NCI-H69 (cell line): ENCODE results near the gene LONP1.
"Not testable (repeated sequence)": the region's sequence is repeated elsewhere in the genome, so short reads cannot be mapped to it uniquely, and the experiment has no call there.

Experiments
- DNase-seq: peaks from one replicate; lab custom pipeline; 2025; lab: John Stamatoyannopoulos, UW

The LONP1 gene

GRCh38 chr19:5711025-5711424, 8.9 kb downstream of the LONP1 start:
- DNase-seq = no peak

GRCh38 chr19:5707576-5708575, 12.1 kb downstream of the LONP1 start:
- no peak for DNase-seq

DNA sequence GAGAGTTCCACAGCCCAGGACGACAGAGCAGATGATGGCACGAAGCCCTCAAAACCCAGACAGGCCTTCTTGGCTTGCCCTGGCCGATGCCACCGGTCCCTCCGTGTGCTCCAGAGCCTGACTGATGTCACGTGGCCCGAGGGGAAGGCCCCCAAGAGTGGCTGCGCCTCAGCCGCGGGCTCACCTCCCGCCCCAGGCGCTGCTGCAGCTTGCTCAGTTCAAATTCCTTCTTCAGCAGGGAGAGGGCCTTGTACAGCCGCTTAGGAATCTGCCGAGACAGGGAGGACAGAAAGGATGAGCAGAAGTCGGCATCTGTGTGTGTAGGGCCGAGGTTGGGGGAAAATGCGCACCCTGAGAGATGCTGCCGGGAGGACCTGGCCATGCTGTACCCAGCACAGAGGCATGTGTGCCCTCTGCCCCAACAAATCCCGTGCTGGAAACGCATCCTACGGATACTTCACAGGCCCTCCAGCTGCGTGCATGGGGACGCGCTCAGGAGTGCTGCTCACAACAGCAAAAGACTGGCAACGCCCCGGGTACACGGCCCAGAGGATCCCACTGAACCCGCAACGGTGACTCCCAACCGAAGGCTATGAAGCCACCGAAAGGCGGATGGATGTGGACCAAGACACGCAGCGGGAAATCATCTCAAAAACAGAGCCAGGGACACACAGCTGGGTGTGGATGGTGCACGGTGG, 12.9 kb downstream of the LONP1 start:
- DNase-seq = no peak

DNA sequence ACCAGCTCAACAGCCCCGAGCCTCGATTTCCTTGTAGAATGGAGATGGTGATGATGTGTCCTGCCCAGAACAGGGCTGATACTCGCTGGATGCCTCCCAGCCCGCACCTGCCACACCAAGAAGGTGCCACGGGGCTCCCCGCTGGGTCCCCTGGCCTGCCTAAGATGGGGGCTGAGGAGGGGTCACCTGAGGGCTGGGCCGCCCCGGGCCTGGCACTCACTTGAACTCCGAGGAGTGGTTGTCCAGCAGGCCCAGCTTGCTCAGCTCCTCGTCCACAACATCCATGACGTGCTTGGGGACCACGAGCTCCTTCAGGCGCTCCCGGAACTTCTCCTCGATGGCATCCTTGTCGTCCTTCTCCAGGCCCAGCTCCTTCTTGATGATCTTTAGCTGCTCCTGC, 14.4 kb downstream of the LONP1 start:
- no peak for DNase-seq

- no peak for DNase-seq
Observed at GRCh38 chr19:5703819-5704818, 15.8 kb downstream of the LONP1 start.

- not testable (repeated sequence) for DNase-seq
Observed at GRCh38 chr19:5702053-5702410, 17.9 kb downstream of the LONP1 start.

GRCh38 chr19:5700455-5701092, 19.4 kb downstream of the LONP1 start:
- DNase-seq = no peak

- DNase-seq = no peak
Observed at GRCh38 chr19:5698635-5699422, 21.1 kb downstream of the LONP1 start.

- no peak for DNase-seq
Observed at GRCh38 chr19:5697890-5698634, 21.9 kb downstream of the LONP1 start.

DNA sequence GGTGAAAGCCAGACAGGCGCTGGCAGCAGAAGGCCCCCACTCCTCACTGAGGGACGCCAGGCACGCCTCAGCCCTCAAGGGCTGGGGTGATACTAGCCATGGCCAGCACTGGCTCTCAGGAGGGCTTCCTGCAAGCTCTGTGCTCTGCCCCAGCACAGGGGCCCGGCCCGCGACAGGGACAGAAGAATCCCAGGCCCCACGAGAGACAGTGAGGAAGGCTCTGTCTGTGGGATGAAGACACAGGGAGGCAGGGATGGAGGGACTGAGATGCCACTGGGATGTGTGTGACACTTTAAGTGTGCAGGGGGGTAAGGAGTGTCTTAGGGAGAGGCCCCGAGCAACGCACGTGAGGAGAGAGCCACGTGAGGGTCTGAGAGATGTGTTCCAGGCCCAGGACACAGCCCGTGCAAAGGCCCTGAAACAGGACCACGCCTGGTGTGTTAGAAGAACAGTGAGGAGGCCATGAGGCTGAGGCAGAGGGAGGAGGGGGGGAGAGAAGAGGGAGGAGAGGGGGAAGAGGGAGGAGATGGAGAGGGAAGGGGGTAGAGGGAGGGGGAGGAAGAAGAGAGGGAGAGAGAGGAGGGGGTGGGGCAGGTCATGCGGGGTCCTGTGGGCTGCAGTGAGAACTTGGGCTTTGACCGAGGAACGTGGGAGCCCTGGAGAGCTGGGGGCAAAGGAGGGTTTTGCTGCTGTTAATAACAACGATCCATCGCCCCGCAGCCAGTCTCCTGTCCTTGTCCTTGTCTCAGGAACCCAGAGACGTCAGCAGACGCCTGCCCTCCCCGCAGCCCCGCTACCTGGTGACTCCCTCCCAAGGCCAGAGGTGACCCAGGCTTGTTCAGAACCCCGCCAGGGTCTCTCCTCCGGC, 22.7 kb downstream of the LONP1 start:
- DNase-seq = peak; percentile 45

DNA sequence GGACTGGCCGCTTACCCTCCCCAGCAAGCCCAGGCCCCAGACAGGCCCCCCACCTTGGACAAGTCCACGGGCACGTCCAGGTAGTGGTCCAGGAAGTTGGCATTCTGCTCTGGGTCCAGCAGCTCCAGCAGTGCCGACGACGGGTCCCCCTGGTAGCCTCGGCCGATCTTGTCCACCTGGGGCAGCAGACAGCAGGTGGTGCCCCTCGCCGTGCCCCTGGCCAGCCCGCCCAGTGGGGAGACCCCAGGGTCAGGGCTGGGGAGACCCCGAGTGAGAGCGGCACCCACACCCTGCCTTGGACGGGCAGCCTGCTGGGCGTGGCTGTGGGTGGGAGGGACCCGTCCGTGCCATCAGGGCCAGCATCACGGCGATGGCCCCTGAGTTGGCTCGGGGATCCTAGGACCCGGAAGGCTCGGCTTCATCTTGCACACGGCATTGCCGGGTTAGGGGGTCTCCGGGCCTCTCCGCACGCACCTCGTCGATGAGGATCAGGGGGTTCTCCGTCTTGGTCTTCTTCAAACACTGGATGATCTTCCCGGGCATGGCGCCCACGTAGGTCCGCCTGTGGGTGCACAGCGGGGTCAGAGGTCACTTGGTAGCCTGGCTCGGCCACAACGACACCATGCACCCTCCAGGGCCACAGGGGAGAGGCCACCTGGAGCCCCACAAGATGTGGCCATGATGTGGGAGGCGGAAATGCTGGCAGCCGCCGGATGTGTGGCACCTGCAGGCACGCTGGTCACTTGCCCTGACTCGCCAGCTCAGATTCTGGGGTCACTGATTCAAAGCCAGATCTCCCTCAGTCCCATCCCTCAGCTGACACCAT, 23.5 kb downstream of the LONP1 start:
- DNase-seq = no peak

DNA sequence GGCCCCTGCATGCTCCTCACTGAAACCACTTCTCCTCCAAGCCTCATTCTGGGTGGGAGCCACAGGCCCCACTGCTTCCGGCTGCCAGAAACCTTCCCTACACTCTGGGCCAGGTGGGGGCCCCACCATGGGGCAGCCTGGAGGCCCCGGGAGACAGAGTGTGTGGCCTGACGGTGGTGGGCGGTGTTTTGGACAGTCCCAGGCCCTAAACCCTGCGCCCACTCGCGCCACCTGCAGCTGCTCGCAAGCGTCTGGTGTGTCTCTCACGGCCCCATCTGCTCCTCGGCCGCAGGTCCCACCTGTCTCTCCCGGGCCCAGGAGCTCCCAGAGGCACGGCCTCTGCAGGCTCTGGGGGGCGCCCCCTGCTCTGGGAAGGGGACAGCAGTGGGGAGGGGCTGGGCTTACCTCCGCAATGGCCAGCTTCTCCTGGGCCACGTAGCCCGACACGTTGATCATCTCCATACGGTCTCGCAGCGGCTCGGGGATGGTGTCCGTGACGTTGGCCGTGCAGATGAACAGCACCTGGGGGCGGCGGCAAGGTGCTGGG, 24.2 kb downstream of the LONP1 start:
- DNase-seq = no peak

- no peak for DNase-seq
Observed at GRCh38 chr19:5694956-5695648, 24.8 kb downstream of the LONP1 start.

GRCh38 chr19:5694167-5694955, 25.6 kb downstream of the LONP1 start:
- no peak for DNase-seq

DNA sequence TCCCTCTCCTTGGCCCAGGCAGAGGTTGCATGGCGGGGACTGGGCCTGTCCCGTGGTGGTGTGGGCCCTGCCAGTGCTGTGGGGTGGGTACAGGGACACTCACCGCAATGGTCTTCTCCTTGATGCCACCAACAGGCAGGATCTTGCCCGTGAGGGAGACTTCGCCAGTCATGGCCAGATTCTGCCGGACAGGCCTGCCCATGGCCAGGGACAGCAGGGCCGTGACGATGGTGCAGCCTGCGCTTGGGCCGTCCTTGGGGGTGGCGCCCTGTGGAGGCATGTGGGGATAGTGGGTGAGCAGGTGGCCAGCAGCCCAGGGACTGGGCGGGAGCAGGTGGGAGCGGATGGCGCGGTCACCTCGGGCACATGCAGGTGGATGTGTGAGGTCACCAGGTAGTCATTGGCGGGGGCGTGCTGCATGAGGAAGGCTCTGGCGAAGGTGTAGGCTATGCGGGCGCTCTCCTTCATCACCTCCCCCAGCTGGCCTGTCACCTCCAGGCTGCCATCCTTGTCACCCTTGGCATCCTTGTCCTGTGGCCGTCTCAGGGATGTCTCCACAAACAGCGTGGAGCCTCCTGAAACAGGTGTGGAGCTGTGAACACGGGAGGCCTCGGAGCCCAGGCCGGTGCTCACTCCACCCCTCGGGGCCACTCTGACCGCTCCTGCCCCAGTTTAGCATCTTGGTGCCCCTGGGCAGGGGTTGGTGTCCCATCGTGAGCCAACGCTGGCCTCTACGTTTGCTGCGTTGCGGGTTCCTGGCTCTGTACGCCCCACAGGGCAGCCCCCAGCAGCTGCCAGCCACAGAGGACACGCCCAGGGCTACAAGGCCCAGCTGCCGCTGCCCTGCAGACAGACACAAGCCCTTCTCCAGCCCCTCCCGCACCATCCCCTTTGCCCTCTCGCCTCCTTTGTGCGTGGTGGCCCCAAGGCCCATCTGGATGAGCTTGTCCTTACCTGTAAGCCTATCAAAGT, 26.5 kb downstream of the LONP1 start:
- DNase-seq = no peak
